Measurements from ENCODE around the gene ZBTB2.
"Not testable (repeated sequence)": the region's sequence is repeated elsewhere in the genome, so short reads cannot be mapped to it uniquely, and the experiment has no call there.

The ZBTB2 gene

DNA sequence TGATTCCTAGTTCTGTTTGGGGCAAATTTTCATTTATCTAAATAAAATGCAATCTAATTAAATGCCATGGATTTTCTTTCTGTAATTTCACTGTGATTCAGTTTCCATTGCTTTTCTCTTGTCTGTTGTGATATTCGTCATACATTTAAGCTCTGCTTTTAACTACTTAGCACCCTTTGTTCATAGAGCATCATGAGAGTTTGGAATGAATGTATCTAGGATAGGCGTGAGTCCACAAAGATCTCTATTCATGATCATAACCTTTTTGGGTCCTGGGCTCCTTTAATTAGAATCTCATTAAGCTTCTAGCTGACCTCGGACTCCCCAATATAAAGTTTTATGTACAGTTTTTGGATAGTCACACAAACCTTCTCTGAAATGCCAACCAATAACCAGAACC, 32.9 kb downstream of the ZBTB2 start:
- no peak for DNase-seq (ENCODE audit: low read depth)
- TF ChIP-seq, protein P1, sequence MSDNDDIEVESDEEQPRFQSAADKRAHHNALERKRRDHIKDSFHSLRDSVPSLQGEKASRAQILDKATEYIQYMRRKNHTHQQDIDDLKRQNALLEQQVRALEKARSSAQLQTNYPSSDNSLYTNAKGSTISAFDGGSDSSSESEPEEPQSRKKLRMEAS (IDR thresholded peaks at IDR 0.05; ENCODE audit: low read depth, low read length) = no peak
- no peak for TF ChIP-seq MYC (IDR thresholded peaks at IDR 0.05; ENCODE audit: low read depth, low read length)
- TF ChIP-seq, protein P2, sequence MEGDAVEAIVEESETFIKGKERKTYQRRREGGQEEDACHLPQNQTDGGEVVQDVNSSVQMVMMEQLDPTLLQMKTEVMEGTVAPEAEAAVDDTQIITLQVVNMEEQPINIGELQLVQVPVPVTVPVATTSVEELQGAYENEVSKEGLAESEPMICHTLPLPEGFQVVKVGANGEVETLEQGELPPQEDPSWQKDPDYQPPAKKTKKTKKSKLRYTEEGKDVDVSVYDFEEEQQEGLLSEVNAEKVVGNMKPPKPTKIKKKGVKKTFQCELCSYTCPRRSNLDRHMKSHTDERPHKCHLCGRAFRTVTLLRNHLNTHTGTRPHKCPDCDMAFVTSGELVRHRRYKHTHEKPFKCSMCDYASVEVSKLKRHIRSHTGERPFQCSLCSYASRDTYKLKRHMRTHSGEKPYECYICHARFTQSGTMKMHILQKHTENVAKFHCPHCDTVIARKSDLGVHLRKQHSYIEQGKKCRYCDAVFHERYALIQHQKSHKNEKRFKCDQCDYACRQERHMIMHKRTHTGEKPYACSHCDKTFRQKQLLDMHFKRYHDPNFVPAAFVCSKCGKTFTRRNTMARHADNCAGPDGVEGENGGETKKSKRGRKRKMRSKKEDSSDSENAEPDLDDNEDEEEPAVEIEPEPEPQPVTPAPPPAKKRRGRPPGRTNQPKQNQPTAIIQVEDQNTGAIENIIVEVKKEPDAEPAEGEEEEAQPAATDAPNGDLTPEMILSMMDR (IDR thresholded peaks at IDR 0.05; ENCODE audit: low read depth, low read length) = no peak
- TF ChIP-seq POLR2A (IDR thresholded peaks at IDR 0.05; ENCODE audit: extremely low read depth, insufficient read length) = no peak
- no peak overlapping the region for H3K4me3 ChIP-seq (ENCODE audit: low read depth, low read length)

DNA sequence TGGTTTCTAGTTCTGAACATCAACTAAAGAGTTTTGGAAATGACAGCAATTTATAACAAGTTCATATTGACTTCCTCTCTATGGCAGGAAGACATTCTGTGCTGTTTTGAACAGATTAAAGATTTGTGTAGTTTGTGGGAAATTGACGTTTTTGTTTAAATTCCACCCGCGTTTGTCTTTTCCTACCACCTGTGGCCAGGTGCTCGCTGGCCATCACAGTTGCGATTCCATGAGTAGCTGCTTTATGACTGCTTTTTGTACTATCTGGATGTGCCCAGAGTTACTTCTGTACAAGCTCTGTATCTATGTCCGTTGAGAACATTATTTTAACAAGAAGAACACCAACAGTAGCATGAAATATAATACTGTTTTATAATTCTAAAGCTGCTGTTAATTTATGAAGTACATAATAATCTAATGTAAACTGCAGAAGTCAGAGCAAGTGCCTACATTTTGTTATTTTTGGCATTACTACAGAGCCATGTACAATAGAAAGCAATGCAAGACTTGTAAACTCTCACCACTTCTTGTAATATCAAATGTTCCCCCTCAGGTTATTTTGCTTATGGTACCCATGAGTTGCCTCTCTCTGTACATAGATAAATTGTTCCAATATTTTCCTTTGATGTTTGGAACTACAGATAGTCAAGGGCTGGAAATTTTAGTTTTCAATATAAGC, 33.5 kb downstream of the ZBTB2 start:
- TF ChIP-seq, protein P1 (IDR thresholded peaks at IDR 0.05; ENCODE audit: low read depth, low read length) = no peak
- TF ChIP-seq POLR2A (IDR thresholded peaks at IDR 0.05; ENCODE audit: extremely low read depth, insufficient read length) (no peak), MYC (IDR thresholded peaks at IDR 0.05; ENCODE audit: low read depth, low read length) (no peak)
- TF ChIP-seq, protein P2 (IDR thresholded peaks at IDR 0.05; ENCODE audit: low read depth, low read length) = no peak
- H3K4me3 ChIP-seq (ENCODE audit: low read depth, low read length) = no peak overlapping the region
- DNase-seq (ENCODE audit: low read depth) = no peak

DNA sequence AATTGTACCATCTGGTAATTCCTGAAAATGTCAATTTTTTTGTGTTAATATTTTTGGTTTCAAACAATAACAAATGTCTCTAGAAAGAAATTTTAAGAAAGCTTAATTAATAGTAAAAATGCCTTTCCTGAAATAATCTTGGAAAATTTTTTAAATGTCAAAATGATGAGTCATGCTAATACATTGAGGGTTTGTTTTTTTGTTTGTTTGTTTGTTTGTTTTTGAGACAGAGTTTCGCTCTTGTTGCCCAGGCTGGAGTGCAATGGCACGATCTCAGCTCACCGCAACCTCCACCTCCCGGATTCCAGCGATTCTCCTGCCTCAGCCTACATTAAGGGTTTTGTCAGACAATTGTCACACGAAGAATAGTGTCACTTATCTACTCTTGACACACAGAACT, 34.4 kb downstream of the ZBTB2 start:
- H3K4me3 ChIP-seq (ENCODE audit: low read depth, low read length); DNase-seq (ENCODE audit: low read depth): not testable (repeated sequence)

DNA sequence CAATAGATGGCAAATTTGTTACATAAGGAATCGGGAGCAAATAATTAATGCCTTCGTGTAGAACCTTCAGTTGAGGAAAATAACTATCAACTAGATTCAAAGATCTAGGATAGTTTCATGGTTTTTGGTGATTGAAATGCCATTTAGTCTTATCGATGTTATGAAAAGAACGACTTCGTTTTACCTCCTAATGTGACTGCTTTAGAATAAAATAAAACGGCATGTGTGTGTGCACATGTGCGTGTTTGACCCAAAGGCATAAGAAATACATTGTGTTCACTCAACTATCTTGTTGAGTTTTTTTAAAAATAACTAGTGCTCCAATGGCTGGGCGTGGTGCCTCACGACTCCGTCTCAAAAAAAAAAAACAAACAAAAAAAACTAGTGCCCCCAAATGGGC, 37.6 kb downstream of the ZBTB2 start:
- H3K4me3 ChIP-seq (ENCODE audit: low read depth, low read length) = no peak overlapping the region
- no peak for DNase-seq (ENCODE audit: low read depth)

DNA sequence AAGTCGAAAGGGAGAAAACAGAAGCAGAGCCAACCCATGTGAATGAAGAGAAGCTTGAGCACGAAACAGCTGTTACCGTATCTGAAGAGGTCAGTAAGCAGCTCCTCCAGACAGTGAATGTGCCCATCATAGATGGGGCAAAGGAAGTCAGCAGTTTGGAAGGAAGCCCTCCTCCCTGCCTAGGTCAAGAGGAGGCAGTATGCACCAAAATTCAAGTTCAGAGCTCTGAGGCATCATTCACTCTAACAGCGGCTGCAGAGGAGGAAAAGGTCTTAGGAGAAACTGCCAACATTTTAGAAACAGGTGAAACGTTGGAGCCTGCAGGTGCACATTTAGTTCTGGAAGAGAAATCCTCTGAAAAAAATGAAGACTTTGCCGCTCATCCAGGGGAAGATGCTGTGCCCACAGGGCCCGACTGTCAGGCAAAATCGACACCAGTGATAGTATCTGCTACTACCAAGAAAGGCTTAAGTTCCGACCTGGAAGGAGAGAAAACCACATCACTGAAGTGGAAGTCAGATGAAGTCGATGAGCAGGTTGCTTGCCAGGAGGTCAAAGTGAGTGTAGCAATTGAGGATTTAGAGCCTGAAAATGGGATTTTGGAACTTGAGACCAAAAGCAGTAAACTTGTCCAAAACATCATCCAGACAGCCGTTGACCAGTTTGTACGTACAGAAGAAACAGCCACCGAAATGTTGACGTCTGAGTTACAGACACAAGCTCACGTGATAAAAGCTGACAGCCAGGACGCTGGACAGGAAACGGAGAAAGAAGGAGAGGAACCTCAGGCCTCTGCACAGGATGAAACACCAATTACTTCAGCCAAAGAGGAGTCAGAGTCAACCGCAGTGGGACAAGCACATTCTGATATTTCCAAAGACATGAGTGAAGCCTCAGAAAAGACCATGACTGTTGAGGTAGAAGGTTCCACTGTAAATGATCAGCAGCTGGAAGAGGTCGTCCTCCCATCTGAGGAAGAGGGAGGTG, 38.7 kb downstream of the ZBTB2 start:
- no peak for DNase-seq (ENCODE audit: low read depth)
- no peak for TF ChIP-seq POLR2A (IDR thresholded peaks at IDR 0.05; ENCODE audit: extremely low read depth, insufficient read length)
- H3K4me3 ChIP-seq (ENCODE audit: low read depth, low read length) = no peak overlapping the region

More for the DNA sequence above, 37.6 kb downstream of the ZBTB2 start:
- TF ChIP-seq, protein P2 (IDR thresholded peaks at IDR 0.05; ENCODE audit: low read depth, low read length) = no peak
- no peak for TF ChIP-seq POLR2A (IDR thresholded peaks at IDR 0.05; ENCODE audit: extremely low read depth, insufficient read length)
- no peak for TF ChIP-seq MYC (IDR thresholded peaks at IDR 0.05; ENCODE audit: low read depth, low read length)

DNA sequence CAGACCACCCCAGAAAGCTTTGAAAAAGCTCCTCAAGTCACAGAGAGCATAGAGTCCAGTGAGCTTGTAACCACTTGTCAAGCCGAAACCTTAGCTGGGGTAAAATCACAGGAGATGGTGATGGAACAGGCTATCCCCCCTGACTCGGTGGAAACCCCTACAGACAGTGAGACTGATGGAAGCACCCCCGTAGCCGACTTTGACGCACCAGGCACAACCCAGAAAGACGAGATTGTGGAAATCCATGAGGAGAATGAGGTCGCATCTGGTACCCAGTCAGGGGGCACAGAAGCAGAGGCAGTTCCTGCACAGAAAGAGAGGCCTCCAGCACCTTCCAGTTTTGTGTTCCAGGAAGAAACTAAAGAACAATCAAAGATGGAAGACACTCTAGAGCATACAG, 39.6 kb downstream of the ZBTB2 start:
- no peak overlapping the region for H3K4me3 ChIP-seq (ENCODE audit: low read depth, low read length)
- DNase-seq (ENCODE audit: low read depth) = no peak

More for the DNA sequence above, 39.6 kb downstream of the ZBTB2 start:
- TF ChIP-seq, protein P2 (IDR thresholded peaks at IDR 0.05; ENCODE audit: low read depth, low read length) = no peak
- TF ChIP-seq, protein P1 (IDR thresholded peaks at IDR 0.05; ENCODE audit: low read depth, low read length) = no peak
